Measurements from ENCODE around the gene ADI1. TPM values are rescaled to one million over a fixed set of nuclear protein-coding genes. Genes with fewer than 3 reads are reported as not detected.

The ADI1 gene
- total and polyA plus RNA-seq, 12 donors, result 50.0 to 160 (median 103) TPM

DNA sequence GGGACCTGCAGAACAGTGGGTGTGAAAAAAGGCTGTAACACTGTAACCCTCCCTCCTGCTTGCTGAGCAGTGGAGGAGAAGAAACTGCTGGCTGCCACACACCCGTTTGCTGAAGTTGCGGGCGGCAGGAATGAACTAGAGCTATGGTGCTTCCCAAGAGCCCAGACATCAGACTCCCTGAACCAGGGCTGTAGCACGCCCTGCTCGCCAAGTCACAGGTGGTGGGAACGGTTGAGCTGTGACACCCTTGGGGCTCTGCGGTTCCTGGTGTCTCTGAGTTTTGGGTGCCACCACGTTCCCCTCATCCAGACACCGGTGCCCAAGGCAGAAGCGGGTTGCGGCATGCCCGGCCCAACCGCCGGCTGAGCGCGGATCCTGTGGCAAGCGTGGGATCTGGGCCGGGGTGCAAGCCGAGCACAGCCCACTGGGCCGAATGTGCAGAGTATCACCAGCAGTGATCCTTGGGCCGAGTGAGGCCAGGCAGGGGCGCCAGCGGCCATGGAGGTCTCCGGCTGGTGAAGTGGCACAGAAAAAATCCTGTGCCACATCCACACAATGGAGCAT, 15.0 kb upstream of the ADI1 start:
- Histone ChIP-seq H3K4me3 (no peak overlapping the region), H3K9me3 (replicated peaks in 1 of 3) (no peaks in the 10 kb centered on the region), H3K27me3 (no peaks in the 10 kb centered on the region), H3K4me1 (replicated peaks in 1 of 2) (peaks cover 18 to 21% of the 10 kb centered on the region in 2 donors), H3K27ac (no peak overlapping the region), H3K36me3 (replicated peaks in 1 of 2) (no peaks in the 10 kb centered on the region)
- TF ChIP-seq POLR2A (IDR thresholded peaks at IDR 0.05), result no peak
- TF ChIP-seq, protein P1, sequence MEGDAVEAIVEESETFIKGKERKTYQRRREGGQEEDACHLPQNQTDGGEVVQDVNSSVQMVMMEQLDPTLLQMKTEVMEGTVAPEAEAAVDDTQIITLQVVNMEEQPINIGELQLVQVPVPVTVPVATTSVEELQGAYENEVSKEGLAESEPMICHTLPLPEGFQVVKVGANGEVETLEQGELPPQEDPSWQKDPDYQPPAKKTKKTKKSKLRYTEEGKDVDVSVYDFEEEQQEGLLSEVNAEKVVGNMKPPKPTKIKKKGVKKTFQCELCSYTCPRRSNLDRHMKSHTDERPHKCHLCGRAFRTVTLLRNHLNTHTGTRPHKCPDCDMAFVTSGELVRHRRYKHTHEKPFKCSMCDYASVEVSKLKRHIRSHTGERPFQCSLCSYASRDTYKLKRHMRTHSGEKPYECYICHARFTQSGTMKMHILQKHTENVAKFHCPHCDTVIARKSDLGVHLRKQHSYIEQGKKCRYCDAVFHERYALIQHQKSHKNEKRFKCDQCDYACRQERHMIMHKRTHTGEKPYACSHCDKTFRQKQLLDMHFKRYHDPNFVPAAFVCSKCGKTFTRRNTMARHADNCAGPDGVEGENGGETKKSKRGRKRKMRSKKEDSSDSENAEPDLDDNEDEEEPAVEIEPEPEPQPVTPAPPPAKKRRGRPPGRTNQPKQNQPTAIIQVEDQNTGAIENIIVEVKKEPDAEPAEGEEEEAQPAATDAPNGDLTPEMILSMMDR (IDR thresholded peaks at IDR 0.05), result no peak
- DNase-seq, result no peak
- intact Hi-C loops (cut with DNase I), result no loop called here
- 97 to 98% (median 97%) methylated on average over 13 to 24 of the region's 24 CpGs for WGBS, 4 donors

DNA sequence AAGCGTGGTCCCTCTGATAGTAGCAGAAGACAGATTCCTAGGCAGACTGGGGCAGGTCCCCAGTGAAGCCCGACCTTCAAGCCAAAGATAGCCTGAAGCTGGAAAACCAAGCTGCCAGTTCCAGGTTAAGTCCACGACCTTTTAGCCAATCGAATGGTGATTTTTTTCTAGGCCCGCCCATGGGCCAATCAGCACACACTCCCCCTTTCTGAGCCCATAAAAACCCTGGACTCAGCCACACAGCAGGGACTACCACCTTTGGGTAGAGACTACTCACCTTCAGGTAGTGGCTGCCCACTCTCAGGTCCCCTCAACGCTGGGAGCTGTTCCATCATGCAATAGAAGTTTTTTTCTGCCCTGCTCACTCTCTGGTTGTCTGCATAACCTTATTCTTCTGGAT, 14.5 kb upstream of the ADI1 start:
- TF ChIP-seq POLR2A (IDR thresholded peaks at IDR 0.05), result no peak
- TF ChIP-seq, protein P1 (IDR thresholded peaks at IDR 0.05), result no peak
- H3K4me3 ChIP-seq, result no peak overlapping the region
- no peaks in the 10 kb centered on the region for H3K36me3 ChIP-seq (replicated peaks in 1 of 2)
- H3K9me3 ChIP-seq (replicated peaks in 1 of 3), result no peaks in the 10 kb centered on the region
- intact Hi-C loops (cut with DNase I), result no loop called here
- no peak overlapping the region for H3K27ac ChIP-seq
- peaks cover 18 to 21% of the 10 kb centered on the region in 2 donors for H3K4me1 ChIP-seq (replicated peaks in 1 of 2)
- WGBS, 4 donors, result 86 to 100% (median 95%) methylated on average over 6 of the region's 6 CpGs
- DNase-seq, result no peak
- H3K27me3 ChIP-seq, result no peaks in the 10 kb centered on the region

GRCh38 chr2:3532941-3533340, 13.6 kb upstream of the ADI1 start:
- 87 to 92% (median 89%) methylated on average over 4 to 12 of the region's 12 CpGs for WGBS, 4 donors
- no peak overlapping the region for H3K27ac ChIP-seq
- no peaks in the 10 kb centered on the region for H3K9me3 ChIP-seq (replicated peaks in 1 of 3)
- H3K36me3 ChIP-seq (replicated peaks in 1 of 2), result no peaks in the 10 kb centered on the region
- no peak for TF ChIP-seq POLR2A (IDR thresholded peaks at IDR 0.05)
- TF ChIP-seq, protein P1 (IDR thresholded peaks at IDR 0.05), result no peak
- no peak overlapping the region for H3K4me3 ChIP-seq
- no peaks in the 10 kb centered on the region for H3K27me3 ChIP-seq
- intact Hi-C loops (cut with DNase I), result no loop called here
- peaks cover 18 to 21% of the 10 kb centered on the region in 2 donors for H3K4me1 ChIP-seq (replicated peaks in 1 of 2)
- no peak for DNase-seq

GRCh38 chr2:3529316-3530025, 10.1 kb upstream of the ADI1 start:
- Histone ChIP-seq H3K4me1 (replicated peaks in 1 of 2) (peaks cover 0 to 8% of the 10 kb centered on the region in 2 donors), H3K27ac (no peak overlapping the region), H3K27me3 (no peaks in the 10 kb centered on the region), H3K36me3 (replicated peaks in 1 of 2) (no peaks in the 10 kb centered on the region), H3K9me3 (replicated peaks in 1 of 3) (no peaks in the 10 kb centered on the region), H3K4me3 (no peak overlapping the region)
- DNase-seq, result no peak
- TF ChIP-seq, protein P1 (IDR thresholded peaks at IDR 0.05), result no peak
- TF ChIP-seq POLR2A (IDR thresholded peaks at IDR 0.05), result no peak
- intact Hi-C loops (cut with DNase I), result no loop called here
- WGBS, 4 donors, result 96 to 99% (median 98%) methylated on average over 19 to 24 of the region's 24 CpGs

Data from adrenal gland (tissue), 12 donors.